Fibroblast of skin of back (primary cell): ENCODE measurements around the gene TSPO.
A peak's percentile ranks its signal among the peaks of the same experiment; 100 is the strongest.

ENCODE experiments used
- DNase-seq: peaks from one replicate; pipeline ENCODE4 v3.0.0-alpha.2; 2013

TSPO gene

GRCh38 chr22:43179146-43179910 lies 28.0 kb downstream of the TSPO start:
- DNase-seq: no peak

GRCh38 chr22:43179911-43180195 lies 28.5 kb downstream of the TSPO start:
- DNase-seq: no peak

- no peak for DNase-seq
Observed at GRCh38 chr22:43180670-43181069, 29.3 kb downstream of the TSPO start.

- DNase-seq: no peak
Observed at GRCh38 chr22:43181321-43182076, 30.1 kb downstream of the TSPO start.

GRCh38 chr22:43182118-43182517 lies 30.8 kb downstream of the TSPO start:
- no peak for DNase-seq

GRCh38 chr22:43182726-43183125 lies 31.4 kb downstream of the TSPO start:
- DNase-seq: no peak

- DNase-seq: peak; percentile 24
Observed at GRCh38 chr22:43183496-43184277, 32.3 kb downstream of the TSPO start.

GRCh38 chr22:43185860-43186261 lies 34.5 kb downstream of the TSPO start:
- DNase-seq: peak; percentile 41

- peak; percentile 60 for DNase-seq
Observed at GRCh38 chr22:43186272-43187170, 35.2 kb downstream of the TSPO start, which contains the start of gene TTLL12. TSS of gene TTLL12 (minus strand) at chr22:43187134. CDS start at chr22:43187069, 65 bp downstream.

- peak; percentile 92 for DNase-seq
Observed at GRCh38 chr22:43187171-43188099, 36.1 kb downstream of the TSPO start.

- no peak for DNase-seq
Observed at GRCh38 chr22:43188829-43189545, 37.6 kb downstream of the TSPO start.

GRCh38 chr22:43191831-43192230 lies 40.5 kb downstream of the TSPO start:
- DNase-seq: no peak

GRCh38 chr22:43197271-43197941 lies 46.0 kb downstream of the TSPO start:
- peak; percentile 68 for DNase-seq

GRCh38 chr22:43198126-43198525 lies 46.8 kb downstream of the TSPO start:
- DNase-seq: no peak

- peak; percentile 35 for DNase-seq
Observed at GRCh38 chr22:43198936-43199335, 47.6 kb downstream of the TSPO start.

GRCh38 chr22:43199541-43199940 lies 48.2 kb downstream of the TSPO start:
- no peak for DNase-seq

- DNase-seq: no peak
Observed at GRCh38 chr22:43200031-43200430, 48.7 kb downstream of the TSPO start.

- DNase-seq: no peak
Observed at GRCh38 chr22:43200555-43200954, 49.2 kb downstream of the TSPO start.

GRCh38 chr22:43201486-43202219 lies 50.3 kb downstream of the TSPO start:
- no peak for DNase-seq
